ENCODE measurements around the gene SPOCD1.

Gene SPOCD1

GRCh38 chr1:31799895-31800673, 15.7 kb downstream of the SPOCD1 start:
- no peak overlapping the region for H3K4me3 Mint-ChIP-seq
- H3K27me3 Mint-ChIP-seq (ENCODE audit: low read depth), result peaks cover 26% of the 10 kb centered on the region
- no peaks in the 10 kb centered on the region for H3K36me3 Mint-ChIP-seq (ENCODE audit: low read depth)
- DNase-seq (ENCODE audit: low spot score), result no peak
- H3K9me3 Mint-ChIP-seq, result no peaks in the 10 kb centered on the region
- H3K4me1 Mint-ChIP-seq (ENCODE audit: low read depth), result peaks cover 7% of the 10 kb centered on the region
- H3K27ac Mint-ChIP-seq, result no peak overlapping the region

- no peaks in the 10 kb centered on the region for H3K36me3 Mint-ChIP-seq (ENCODE audit: low read depth)
- no peak overlapping the region for H3K4me3 Mint-ChIP-seq
- H3K9me3 Mint-ChIP-seq, result no peaks in the 10 kb centered on the region
- peaks cover 7% of the 10 kb centered on the region for H3K4me1 Mint-ChIP-seq (ENCODE audit: low read depth)
- peaks cover 24% of the 10 kb centered on the region for H3K27me3 Mint-ChIP-seq (ENCODE audit: low read depth)
- H3K27ac Mint-ChIP-seq, result no peak overlapping the region
- no peak for DNase-seq (ENCODE audit: low spot score)
Observed at GRCh38 chr1:31799196-31799894, 16.5 kb downstream of the SPOCD1 start.

GRCh38 chr1:31798433-31799195, 17.2 kb downstream of the SPOCD1 start:
- Mint-ChIP-seq H3K27me3 (ENCODE audit: low read depth) (peaks cover 17% of the 10 kb centered on the region), H3K4me1 (ENCODE audit: low read depth) (peaks cover 7% of the 10 kb centered on the region), H3K9me3 (no peaks in the 10 kb centered on the region), H3K36me3 (ENCODE audit: low read depth) (no peaks in the 10 kb centered on the region), H3K27ac (no peak overlapping the region), H3K4me3 (no peak overlapping the region)
- no peak for DNase-seq (ENCODE audit: low spot score)

DNA sequence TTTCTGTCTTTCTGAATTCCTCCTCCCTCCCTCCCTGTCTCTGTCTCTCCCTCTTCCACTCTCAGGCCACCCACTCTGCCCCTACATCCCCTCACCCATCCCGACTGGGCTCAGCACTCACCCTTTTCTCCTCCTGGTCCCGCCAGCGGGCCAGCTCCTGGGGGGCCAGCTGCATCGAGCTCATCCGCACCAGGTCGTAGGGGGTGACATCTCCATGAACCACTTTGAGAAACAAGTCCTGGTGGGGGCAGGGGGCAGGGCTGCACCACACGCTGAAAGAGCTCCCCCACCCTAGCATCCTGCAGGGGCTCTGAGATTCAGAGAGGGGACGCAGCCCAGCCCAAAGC, 17.8 kb downstream of the SPOCD1 start:
- Mint-ChIP-seq H3K4me1 (ENCODE audit: low read depth) (peaks cover 7% of the 10 kb centered on the region), H3K4me3 (no peak overlapping the region), H3K9me3 (no peaks in the 10 kb centered on the region), H3K36me3 (ENCODE audit: low read depth) (no peaks in the 10 kb centered on the region), H3K27me3 (ENCODE audit: low read depth) (peaks cover 14% of the 10 kb centered on the region), H3K27ac (no peak overlapping the region)
- DNase-seq (ENCODE audit: low spot score), result no peak

DNA sequence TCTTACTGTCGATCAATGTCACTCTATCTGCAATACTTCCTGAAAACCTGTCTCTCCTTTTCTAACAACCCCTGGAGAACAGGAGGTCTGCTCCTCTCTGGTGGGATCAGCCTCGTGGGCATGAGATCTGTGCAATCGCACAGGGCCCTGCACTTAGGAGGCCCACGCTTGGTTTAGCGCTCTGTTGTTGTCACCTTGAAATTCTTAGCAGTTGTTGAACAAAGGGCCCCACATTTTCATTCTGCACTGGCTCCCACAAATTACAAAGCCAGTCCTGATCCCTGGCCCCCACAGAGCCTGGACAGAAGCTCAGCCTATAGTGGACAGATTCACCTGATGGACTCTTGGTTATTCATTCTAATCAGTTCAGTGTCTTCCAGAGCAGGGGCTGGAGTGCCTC, 18.6 kb downstream of the SPOCD1 start:
- H3K9me3 Mint-ChIP-seq, result no peaks in the 10 kb centered on the region
- H3K36me3 Mint-ChIP-seq (ENCODE audit: low read depth), result no peaks in the 10 kb centered on the region
- no peak overlapping the region for H3K27ac Mint-ChIP-seq
- no peak for DNase-seq (ENCODE audit: low spot score)
- peaks cover under 1% of the 10 kb centered on the region for H3K4me1 Mint-ChIP-seq (ENCODE audit: low read depth)
- peaks cover 11% of the 10 kb centered on the region for H3K27me3 Mint-ChIP-seq (ENCODE audit: low read depth)
- no peak overlapping the region for H3K4me3 Mint-ChIP-seq

DNA sequence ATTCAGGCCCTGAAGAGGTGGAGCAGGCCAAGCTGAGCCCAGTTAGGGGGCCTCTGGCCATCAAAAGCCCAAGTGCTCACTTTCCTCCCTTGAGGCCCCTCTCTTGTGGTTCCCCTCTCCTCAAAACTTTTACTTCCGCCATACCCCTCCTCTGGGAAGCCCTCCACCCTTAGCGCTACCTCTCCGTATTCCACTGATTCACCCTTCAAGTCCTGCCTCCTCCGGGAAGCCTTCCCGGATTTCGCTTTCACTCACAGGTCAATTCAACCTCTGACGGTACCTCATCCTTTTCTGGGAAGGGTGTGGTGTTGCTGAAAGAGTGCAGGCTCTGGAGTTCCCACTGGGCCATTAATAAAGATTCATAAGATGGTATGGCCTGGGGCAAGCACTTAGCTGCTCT, 19.1 kb downstream of the SPOCD1 start:
- Mint-ChIP-seq H3K9me3 (no peaks in the 10 kb centered on the region), H3K36me3 (ENCODE audit: low read depth) (no peaks in the 10 kb centered on the region), H3K27me3 (ENCODE audit: low read depth) (peaks cover 11% of the 10 kb centered on the region), H3K27ac (no peak overlapping the region), H3K4me3 (no peak overlapping the region), H3K4me1 (ENCODE audit: low read depth) (no peaks in the 10 kb centered on the region)
- DNase-seq (ENCODE audit: low spot score), result no peak

- DNase-seq (ENCODE audit: low spot score), result no peak
- no peaks in the 10 kb centered on the region for H3K9me3 Mint-ChIP-seq
- H3K4me3 Mint-ChIP-seq, result no peak overlapping the region
- H3K27ac Mint-ChIP-seq, result no peak overlapping the region
- peaks cover 7% of the 10 kb centered on the region for H3K27me3 Mint-ChIP-seq (ENCODE audit: low read depth)
- H3K36me3 Mint-ChIP-seq (ENCODE audit: low read depth), result no peaks in the 10 kb centered on the region
- no peaks in the 10 kb centered on the region for H3K4me1 Mint-ChIP-seq (ENCODE audit: low read depth)
Observed at GRCh38 chr1:31795801-31796621, 19.8 kb downstream of the SPOCD1 start.

DNA sequence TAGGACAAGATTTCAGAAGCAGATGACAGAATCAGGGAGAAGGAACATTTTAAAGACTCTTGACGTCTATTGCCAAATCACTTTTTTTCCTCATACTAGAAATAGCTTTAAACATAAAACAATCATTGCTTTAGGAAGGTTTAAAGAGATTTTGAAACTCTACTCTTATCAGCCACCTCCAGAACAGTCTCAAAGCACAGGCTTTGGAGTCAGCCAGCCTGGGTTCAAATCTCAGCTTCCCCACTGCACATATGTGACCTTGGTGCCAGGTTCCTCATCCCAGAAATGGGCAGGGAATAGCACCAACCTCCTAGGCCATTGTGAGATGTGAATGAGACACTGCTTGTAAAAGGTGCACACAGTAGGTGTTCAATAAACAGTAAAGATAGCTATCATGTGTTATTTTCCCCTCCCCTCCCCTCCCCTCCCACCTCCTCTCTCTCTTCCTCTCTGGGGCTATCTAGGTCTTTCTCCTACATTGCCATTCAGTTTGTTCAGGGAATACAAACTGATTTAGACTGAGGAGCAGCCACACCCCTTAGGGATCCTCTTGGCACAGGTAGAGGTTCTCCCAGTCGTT, 20.6 kb downstream of the SPOCD1 start:
- H3K27ac Mint-ChIP-seq, result no peak overlapping the region

GRCh38 chr1:31793586-31794285, 22.1 kb downstream of the SPOCD1 start:
- peaks cover 5% of the 10 kb centered on the region for H3K27me3 Mint-ChIP-seq (ENCODE audit: low read depth)

More for the DNA sequence above, 20.6 kb downstream of the SPOCD1 start:
- no peak overlapping the region for H3K4me3 Mint-ChIP-seq
- H3K36me3 Mint-ChIP-seq (ENCODE audit: low read depth), result no peaks in the 10 kb centered on the region
- H3K27me3 Mint-ChIP-seq (ENCODE audit: low read depth), result peaks cover 5% of the 10 kb centered on the region
- no peaks in the 10 kb centered on the region for H3K4me1 Mint-ChIP-seq (ENCODE audit: low read depth)
- DNase-seq (ENCODE audit: low spot score), result no peak
- no peaks in the 10 kb centered on the region for H3K9me3 Mint-ChIP-seq

GRCh38 chr1:31793086-31793485, 22.7 kb downstream of the SPOCD1 start:
- Mint-ChIP-seq H3K4me1 (ENCODE audit: low read depth) (peaks cover 7% of the 10 kb centered on the region), H3K36me3 (ENCODE audit: low read depth) (no peaks in the 10 kb centered on the region), H3K9me3 (no peaks in the 10 kb centered on the region), H3K27me3 (ENCODE audit: low read depth) (peaks cover 5% of the 10 kb centered on the region), H3K4me3 (no peak overlapping the region), H3K27ac (no peak overlapping the region)
- DNase-seq (ENCODE audit: low spot score), result no peak

More at GRCh38 chr1:31793586-31794285, 22.1 kb downstream of the SPOCD1 start:
- Mint-ChIP-seq H3K4me1 (ENCODE audit: low read depth) (peaks cover 4% of the 10 kb centered on the region), H3K27ac (no peak overlapping the region), H3K4me3 (no peak overlapping the region), H3K9me3 (no peaks in the 10 kb centered on the region), H3K36me3 (ENCODE audit: low read depth) (no peaks in the 10 kb centered on the region)
- no peak for DNase-seq (ENCODE audit: low spot score)

DNA sequence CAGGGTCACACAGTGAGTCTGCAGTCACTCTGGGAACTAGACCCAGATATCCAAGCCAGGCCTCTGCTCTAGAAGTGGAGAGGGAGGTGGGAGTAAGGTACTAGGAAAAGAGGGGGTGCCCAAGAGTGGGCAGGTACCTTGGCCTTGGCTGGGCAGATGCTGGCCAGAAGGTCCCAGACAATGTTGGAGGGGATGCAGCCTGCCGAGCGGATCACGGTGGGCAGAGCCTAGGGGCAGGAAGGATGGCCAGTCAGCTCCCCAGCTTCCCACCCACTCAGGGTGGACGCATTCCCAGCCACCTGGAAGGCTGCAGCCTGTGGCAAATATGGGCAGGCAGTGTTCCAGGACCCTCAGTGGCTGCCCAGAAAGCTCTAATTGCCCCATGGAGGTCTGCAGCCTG, 23.3 kb downstream of the SPOCD1 start:
- DNase-seq (ENCODE audit: low spot score), result no peak
- H3K4me1 Mint-ChIP-seq (ENCODE audit: low read depth), result peaks cover 12% of the 10 kb centered on the region
- no peak overlapping the region for H3K27ac Mint-ChIP-seq
- H3K4me3 Mint-ChIP-seq, result no peak overlapping the region
- peaks cover 5% of the 10 kb centered on the region for H3K27me3 Mint-ChIP-seq (ENCODE audit: low read depth)
- no peaks in the 10 kb centered on the region for H3K9me3 Mint-ChIP-seq
- no peaks in the 10 kb centered on the region for H3K36me3 Mint-ChIP-seq (ENCODE audit: low read depth)

DNA sequence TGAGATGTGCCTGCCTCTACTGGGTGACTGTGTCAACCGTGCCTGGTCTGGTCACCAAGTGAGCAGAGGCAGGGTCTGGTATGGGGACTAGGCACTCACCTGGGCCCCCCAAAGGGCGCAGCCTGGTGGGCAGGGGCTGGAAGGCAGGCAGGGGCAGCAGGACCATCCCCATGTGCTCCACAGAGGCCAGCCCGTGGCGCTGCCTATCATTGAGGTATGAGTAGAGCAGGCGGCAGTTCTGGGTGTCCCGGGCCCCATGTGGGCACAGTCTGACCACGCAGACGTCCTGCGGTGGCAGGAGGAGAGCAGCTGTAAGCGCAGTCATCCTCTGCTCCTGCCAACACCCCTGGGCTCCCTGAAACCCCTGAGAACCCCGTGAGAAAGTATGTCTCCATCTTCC, 23.7 kb downstream of the SPOCD1 start:
- DNase-seq (ENCODE audit: low spot score), result no peak
- peaks cover 5% of the 10 kb centered on the region for H3K27me3 Mint-ChIP-seq (ENCODE audit: low read depth)
- no peak overlapping the region for H3K4me3 Mint-ChIP-seq
- no peaks in the 10 kb centered on the region for H3K36me3 Mint-ChIP-seq (ENCODE audit: low read depth)
- no peaks in the 10 kb centered on the region for H3K9me3 Mint-ChIP-seq
- H3K4me1 Mint-ChIP-seq (ENCODE audit: low read depth), result peaks cover 15% of the 10 kb centered on the region
- H3K27ac Mint-ChIP-seq, result no peak overlapping the region

Measured in T-helper 2 cell treated with Interferon-gamma antibody and Interleukin-4, amounts not matched to agents 5 μg/mL and 100 μg/mL, for 36 hours (primary cell).